A172 (cell line): ENCODE measurements around the gene XIST. TPM values are rescaled to one million over a fixed set of nuclear protein-coding genes. Genes with fewer than 3 reads are reported as not detected.
"Not testable (repeated sequence)": the region's sequence is repeated elsewhere in the genome, so short reads cannot be mapped to it uniquely, and the experiment has no call there.

Experiments used
- DNase-seq: peaks from one replicate; pipeline ENCODE4 v3.0.0-alpha.2; 2015; ENCODE audit warnings: low spot score
- total RNA-seq: library from RNA; depleted of rRNA; stranded (reverse); fragments of >200 nt; shearing (Covaris generic); gene quantifications from 2 replicates; pipeline ENCODE4 v1.2.3, GENCODE V29; 2014

The XIST gene
- total RNA-seq, 1 experiment from 2014 or later, result not detected

- DNase-seq, result no peak
These were observed 34.9 kb downstream of the XIST start for GRCh38 chrX:73817393-73818199.

GRCh38 chrX:73812256-73812655 lies 40.3 kb downstream of the XIST start:
- DNase-seq, result no peak

GRCh38 chrX:73804109-73804508 lies 48.4 kb downstream of the XIST start:
- DNase-seq, result not testable (repeated sequence)

- no peak for DNase-seq
These were observed 52.6 kb downstream of the XIST start for GRCh38 chrX:73799888-73800287.

GRCh38 chrX:73792511-73792910 lies 60.0 kb downstream of the XIST start:
- DNase-seq, result not testable (repeated sequence)

GRCh38 chrX:73785493-73785892 lies 67.0 kb downstream of the XIST start:
- no peak for DNase-seq
